Suprapubic skin (tissue), 4 donors: ENCODE measurements around the gene AGMAT.

Experiments
- CTCF ChIP-seq, 2 donors: fragments of 200-600 bp in 1 of 2; fragments of 450-650 bp in 1 of 2; sonication (generic) in 1 of 2; IDR thresholded peaks; one replicate each; pipeline ENCODE4 v1.5.1; 2016 to 2019; ENCODE audit warnings: antibody characterized with exemption in 2 of 2, mild to moderate bottlenecking in 1 of 2, moderate library complexity in 1 of 2
- EP300 ChIP-seq: sonication (generic); formaldehyde crosslinking; IDR thresholded peaks from one replicate; pipeline ENCODE4 v1.6.1; 2017; ENCODE audit warnings: antibody characterized with exemption
- POLR2AphosphoS5 ChIP-seq, 3 donors: sonication (generic); formaldehyde crosslinking; IDR thresholded peaks; one replicate each; pipeline ENCODE4 v1.6.1; 2017; ENCODE audit warnings: antibody characterized with exemption in 3 of 3

- TF ChIP-seq CTCF (IDR thresholded peaks at IDR 0.05): no peak
- TF ChIP-seq POLR2AphosphoS5 (IDR thresholded peaks at IDR 0.05): no peak
- TF ChIP-seq EP300: no peak
These were observed 13.6 kb upstream of the AGMAT start for GRCh38 chr1:15598436-15598835.
